ENCODE measurements around the gene CFLAR. TPM values are rescaled to one million over a fixed set of nuclear protein-coding genes. Genes with fewer than 3 reads are reported as not detected.
"Not testable (repeated sequence)": the region's sequence is repeated elsewhere in the genome, so short reads cannot be mapped to it uniquely, and the experiment has no call there.

Gene CFLAR
- total and polyA plus RNA-seq, 9 donors: 27.4 to 48.9 (median 31.6) TPM

DNA sequence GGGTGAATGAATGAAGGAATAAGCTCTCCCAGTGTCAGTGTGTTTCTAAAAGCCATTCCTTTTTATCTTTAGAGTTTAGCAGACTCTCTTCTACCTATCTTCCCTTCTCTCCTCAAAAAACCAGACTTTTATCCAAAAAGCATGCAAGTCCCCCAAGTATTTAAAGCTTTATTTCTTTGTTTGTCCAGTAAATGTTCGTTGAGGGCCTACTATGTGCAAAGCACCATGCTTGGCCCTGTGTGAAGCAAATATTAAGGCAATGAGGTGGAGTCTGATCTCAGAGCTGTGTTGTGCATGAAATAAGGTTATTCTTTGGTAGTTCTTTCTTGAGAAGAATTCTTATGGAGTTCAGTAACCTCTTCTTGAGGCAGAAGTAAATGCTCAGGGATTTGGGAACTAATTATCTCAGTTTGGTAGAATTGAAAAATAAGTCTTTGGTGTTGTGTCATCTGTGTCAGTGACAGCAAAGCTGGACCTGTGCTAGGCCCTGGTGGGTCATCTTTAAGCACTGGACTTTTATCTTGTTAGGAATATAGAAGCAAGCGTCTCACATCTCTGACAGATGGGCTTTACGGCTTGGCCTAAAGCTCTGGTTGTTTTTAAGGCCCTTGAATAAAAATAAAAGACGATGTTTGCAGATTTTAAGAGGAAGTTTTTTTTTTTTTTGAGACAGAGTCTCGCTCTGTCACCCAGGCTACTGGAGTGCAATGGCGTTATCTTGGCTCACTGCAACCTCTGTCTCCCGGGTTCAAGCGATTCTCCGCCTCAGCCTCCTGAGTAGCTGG lies 38.8 kb downstream of the CFLAR start:
- Histone ChIP-seq H3K36me3 (ENCODE audit: control insufficient read depth, insufficient read depth, low read length) (peaks cover 46% of the 10 kb centered on the region), H3K4me1 (ENCODE audit: control insufficient read depth, insufficient read depth, low read length) (peaks cover 13% of the 10 kb centered on the region), H3K9me3 (replicated peaks; ENCODE audit: control insufficient read depth, low read depth, low read length) (no peaks in the 10 kb centered on the region), H3K27ac (ENCODE audit: low read length) (no peak overlapping the region), H3K27me3 (ENCODE audit: control insufficient read depth, insufficient read depth, low read length) (no peaks in the 10 kb centered on the region), H3K4me3 (ENCODE audit: low read length) (no peak overlapping the region)
- 81% methylated on average over 3 of the region's 9 CpGs for WGBS (ENCODE audit: insufficient coverage)
- DNase-seq: no peak

GRCh38 chr2:201156036-201156435 lies 40.1 kb downstream of the CFLAR start:
- no peak overlapping the region for H3K4me3 ChIP-seq (ENCODE audit: low read length)
- no peaks in the 10 kb centered on the region for H3K27me3 ChIP-seq (ENCODE audit: control insufficient read depth, insufficient read depth, low read length)
- H3K27ac ChIP-seq (ENCODE audit: low read length): no peak overlapping the region
- peaks cover 13% of the 10 kb centered on the region for H3K4me1 ChIP-seq (ENCODE audit: control insufficient read depth, insufficient read depth, low read length)
- DNase-seq: no peak
- H3K9me3 ChIP-seq (replicated peaks; ENCODE audit: control insufficient read depth, low read depth, low read length): no peaks in the 10 kb centered on the region
- peaks cover 50% of the 10 kb centered on the region for H3K36me3 ChIP-seq (ENCODE audit: control insufficient read depth, insufficient read depth, low read length)
- WGBS (ENCODE audit: insufficient coverage): 84% methylated on average over 3 of the region's 6 CpGs

- H3K4me3 ChIP-seq (ENCODE audit: low read length): no peak overlapping the region
- peaks cover 13% of the 10 kb centered on the region for H3K4me1 ChIP-seq (ENCODE audit: control insufficient read depth, insufficient read depth, low read length)
- H3K27ac ChIP-seq (ENCODE audit: low read length): no peak overlapping the region
- no CpG with 5 or more reads among the region's 1 CpG for whole genome bisulfite sequencing (ENCODE audit: insufficient coverage)
- no peaks in the 10 kb centered on the region for H3K27me3 ChIP-seq (ENCODE audit: control insufficient read depth, insufficient read depth, low read length)
- no peaks in the 10 kb centered on the region for H3K9me3 ChIP-seq (replicated peaks; ENCODE audit: control insufficient read depth, low read depth, low read length)
- DNase-seq: no peak
- H3K36me3 ChIP-seq (ENCODE audit: control insufficient read depth, insufficient read depth, low read length): peaks cover 52% of the 10 kb centered on the region
Measured at GRCh38 chr2:201156640-201157039, 40.7 kb downstream of the CFLAR start.

DNA sequence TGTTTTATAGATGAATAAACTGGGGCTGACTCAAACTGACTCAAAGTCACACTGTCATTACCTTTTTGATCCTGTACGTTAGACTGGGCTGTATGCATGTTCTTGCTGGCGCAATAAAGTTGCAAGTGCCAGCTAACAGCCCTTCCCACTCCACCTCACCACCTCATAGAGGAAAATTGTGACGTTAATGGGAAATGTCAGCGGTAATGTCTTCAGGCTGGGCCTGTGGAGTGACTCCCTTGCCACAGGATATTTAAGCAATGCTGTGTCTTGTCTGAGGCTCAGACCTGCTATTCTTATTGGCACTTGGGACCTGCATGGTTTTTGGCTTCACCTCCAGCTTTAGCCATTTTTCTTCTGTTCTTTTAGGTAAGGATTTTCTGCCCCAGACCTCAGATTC lies 41.7 kb downstream of the CFLAR start:
- H3K27me3 ChIP-seq (ENCODE audit: control insufficient read depth, insufficient read depth, low read length): no peaks in the 10 kb centered on the region
- 57% methylated on average over 1 of the region's 4 CpGs for WGBS (ENCODE audit: insufficient coverage)
- H3K4me1 ChIP-seq (ENCODE audit: control insufficient read depth, insufficient read depth, low read length): peaks cover 9% of the 10 kb centered on the region
- no peak overlapping the region for H3K4me3 ChIP-seq (ENCODE audit: low read length)
- peak overlapping the region; percentile 57 for H3K27ac ChIP-seq (ENCODE audit: low read length)
- H3K36me3 ChIP-seq (ENCODE audit: control insufficient read depth, insufficient read depth, low read length): peaks cover 53% of the 10 kb centered on the region
- H3K9me3 ChIP-seq (replicated peaks; ENCODE audit: control insufficient read depth, low read depth, low read length): no peaks in the 10 kb centered on the region
- peak; percentile 21 for DNase-seq

GRCh38 chr2:201158111-201158929 lies 42.4 kb downstream of the CFLAR start:
- Histone ChIP-seq H3K27me3 (ENCODE audit: control insufficient read depth, insufficient read depth, low read length) (no peaks in the 10 kb centered on the region), H3K36me3 (ENCODE audit: control insufficient read depth, insufficient read depth, low read length) (peaks cover 56% of the 10 kb centered on the region), H3K4me1 (ENCODE audit: control insufficient read depth, insufficient read depth, low read length) (peaks cover 9% of the 10 kb centered on the region), H3K9me3 (replicated peaks; ENCODE audit: control insufficient read depth, low read depth, low read length) (no peaks in the 10 kb centered on the region), H3K4me3 (ENCODE audit: low read length) (no peak overlapping the region), H3K27ac (ENCODE audit: low read length) (peak overlapping the region; percentile 57)
- peak; percentile 86 for DNase-seq
- no CpG with 5 or more reads among the region's 5 CpGs for WGBS (ENCODE audit: insufficient coverage)

DNA sequence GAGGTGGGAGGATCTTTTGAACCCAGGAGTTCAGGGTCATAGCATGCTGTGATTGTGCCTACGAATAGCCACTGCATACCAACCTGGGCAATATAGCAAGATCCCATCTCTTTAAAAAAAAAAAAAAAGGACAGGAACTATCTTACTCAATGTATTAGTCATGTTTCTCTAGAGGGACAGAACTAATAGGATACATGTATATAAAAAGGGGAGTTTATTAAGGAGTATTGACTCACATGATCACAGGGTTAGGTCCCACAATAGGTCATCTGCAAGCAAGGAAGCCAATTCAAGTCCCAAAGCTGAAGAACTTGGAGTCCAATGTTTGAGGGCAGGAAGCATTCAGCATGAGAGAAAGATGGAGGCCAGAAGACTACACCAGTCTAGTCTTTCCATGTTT lies 48.2 kb downstream of the CFLAR start:
- Histone ChIP-seq H3K4me3 (ENCODE audit: low read length) (no peak overlapping the region), H3K27me3 (ENCODE audit: control insufficient read depth, insufficient read depth, low read length) (no peaks in the 10 kb centered on the region), H3K36me3 (ENCODE audit: control insufficient read depth, insufficient read depth, low read length) (peaks cover 61% of the 10 kb centered on the region), H3K4me1 (ENCODE audit: control insufficient read depth, insufficient read depth, low read length) (no peaks in the 10 kb centered on the region), H3K9me3 (replicated peaks; ENCODE audit: control insufficient read depth, low read depth, low read length) (peaks cover 12% of the 10 kb centered on the region), H3K27ac (ENCODE audit: low read length) (no peak overlapping the region)
- DNase-seq: no peak
- no CpG with 5 or more reads among the region's 1 CpG for WGBS (ENCODE audit: insufficient coverage)

DNA sequence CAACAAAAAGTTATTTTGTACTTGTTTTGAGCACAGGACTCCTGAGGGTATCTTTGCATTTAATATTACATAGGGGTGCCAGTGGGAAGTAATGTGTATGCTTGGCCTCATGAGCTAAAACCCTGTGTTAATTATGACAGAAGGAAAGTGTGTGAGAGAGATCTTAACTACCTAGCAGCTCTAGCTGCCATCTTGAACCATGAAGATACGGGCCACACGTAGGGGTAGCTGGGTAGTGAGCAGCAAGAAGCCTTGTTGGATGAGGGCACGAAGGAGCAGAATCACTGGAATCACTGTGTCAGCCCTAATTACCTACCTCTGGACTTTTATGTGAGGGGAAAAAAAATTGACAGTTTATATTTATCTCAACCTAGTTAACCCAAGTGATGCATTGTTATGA lies 51.6 kb downstream of the CFLAR start:
- no peaks in the 10 kb centered on the region for H3K4me1 ChIP-seq (ENCODE audit: control insufficient read depth, insufficient read depth, low read length)
- no CpG with 5 or more reads among the region's 3 CpGs for WGBS (ENCODE audit: insufficient coverage)
- peaks cover 34% of the 10 kb centered on the region for H3K36me3 ChIP-seq (ENCODE audit: control insufficient read depth, insufficient read depth, low read length)
- peaks cover 12% of the 10 kb centered on the region for H3K9me3 ChIP-seq (replicated peaks; ENCODE audit: control insufficient read depth, low read depth, low read length)
- no peak overlapping the region for H3K27ac ChIP-seq (ENCODE audit: low read length)
- DNase-seq: no peak
- no peak overlapping the region for H3K4me3 ChIP-seq (ENCODE audit: low read length)
- no peaks in the 10 kb centered on the region for H3K27me3 ChIP-seq (ENCODE audit: control insufficient read depth, insufficient read depth, low read length)

- not testable (repeated sequence) for H3K27ac ChIP-seq (ENCODE audit: low read length); DNase-seq; H3K4me3 ChIP-seq (ENCODE audit: low read length); H3K27me3 ChIP-seq (ENCODE audit: control insufficient read depth, insufficient read depth, low read length); H3K4me1 ChIP-seq (ENCODE audit: control insufficient read depth, insufficient read depth, low read length)
- H3K9me3 ChIP-seq (replicated peaks; ENCODE audit: control insufficient read depth, low read depth, low read length): peaks cover 12% of the 10 kb centered on the region
- no CpG with 5 or more reads among the region's 1 CpG for whole genome bisulfite sequencing (ENCODE audit: insufficient coverage)
- H3K36me3 ChIP-seq (ENCODE audit: control insufficient read depth, insufficient read depth, low read length): peaks cover 24% of the 10 kb centered on the region
Measured at GRCh38 chr2:201168496-201168895, 52.5 kb downstream of the CFLAR start.

DNA sequence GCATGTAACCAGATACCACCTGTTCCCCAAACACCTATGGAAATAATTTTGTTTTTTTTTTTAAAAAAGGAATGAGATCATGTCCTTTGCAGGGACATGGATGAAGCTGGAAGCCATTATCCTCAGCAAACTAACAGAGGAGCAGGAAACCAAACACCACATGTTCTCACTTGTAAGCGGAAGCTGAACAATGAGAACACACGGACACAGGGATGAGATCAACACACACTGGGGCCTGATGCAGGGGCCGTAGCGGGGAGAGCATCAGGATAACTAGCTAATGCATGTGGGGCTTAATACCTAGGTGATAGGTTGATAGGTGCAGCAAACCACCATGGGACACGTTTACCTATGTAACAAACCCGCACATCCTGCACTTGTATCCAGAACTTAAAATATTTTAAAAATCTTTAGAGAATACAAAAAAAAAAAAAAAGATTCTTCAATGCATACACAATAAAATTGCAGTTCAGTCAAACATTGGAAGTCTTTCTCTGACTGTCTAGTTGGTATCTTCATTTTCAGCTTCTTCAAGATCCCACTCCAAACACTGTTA lies 55.4 kb downstream of the CFLAR start:
- peaks cover 10% of the 10 kb centered on the region for H3K36me3 ChIP-seq (ENCODE audit: control insufficient read depth, insufficient read depth, low read length)
- DNase-seq: peak; percentile 39
- no CpG with 5 or more reads among the region's 6 CpGs for WGBS (ENCODE audit: insufficient coverage)
- no peaks in the 10 kb centered on the region for H3K27me3 ChIP-seq (ENCODE audit: control insufficient read depth, insufficient read depth, low read length)
- H3K9me3 ChIP-seq (replicated peaks; ENCODE audit: control insufficient read depth, low read depth, low read length): peaks cover 12% of the 10 kb centered on the region
- no peaks in the 10 kb centered on the region for H3K4me1 ChIP-seq (ENCODE audit: control insufficient read depth, insufficient read depth, low read length)
- H3K27ac ChIP-seq (ENCODE audit: low read length): peak overlapping the region; percentile 9
- no peak overlapping the region for H3K4me3 ChIP-seq (ENCODE audit: low read length)

DNA sequence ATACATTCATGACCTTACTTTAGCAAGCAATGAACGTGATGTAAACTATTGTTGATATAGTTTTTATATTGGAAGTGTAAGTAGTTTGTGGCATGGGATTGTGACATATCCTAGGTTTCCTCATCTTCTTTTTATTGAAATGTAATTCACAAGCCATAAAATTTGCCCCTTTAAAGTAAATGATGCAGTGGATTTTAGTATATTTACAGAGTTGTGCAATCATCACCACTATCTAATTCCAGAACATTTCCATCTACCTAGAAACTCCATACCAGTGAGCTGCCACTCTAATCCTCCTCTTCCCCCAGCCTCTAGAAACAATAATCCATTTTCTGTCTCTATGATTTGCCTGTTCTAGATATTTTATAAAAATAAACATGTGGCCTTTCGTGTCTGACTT lies 56.3 kb downstream of the CFLAR start:
- no peak for DNase-seq
- Histone ChIP-seq H3K27me3 (ENCODE audit: control insufficient read depth, insufficient read depth, low read length) (no peaks in the 10 kb centered on the region), H3K36me3 (ENCODE audit: control insufficient read depth, insufficient read depth, low read length) (peaks cover 4% of the 10 kb centered on the region), H3K4me1 (ENCODE audit: control insufficient read depth, insufficient read depth, low read length) (no peaks in the 10 kb centered on the region), H3K27ac (ENCODE audit: low read length) (no peak overlapping the region), H3K4me3 (ENCODE audit: low read length) (no peak overlapping the region), H3K9me3 (replicated peaks; ENCODE audit: control insufficient read depth, low read depth, low read length) (peaks cover 8% of the 10 kb centered on the region)
- WGBS (ENCODE audit: insufficient coverage): no CpG with 5 or more reads among the region's 2 CpGs
